Hepatocyte (in vitro differentiated cells): ENCODE data around the gene PPM1F. TPM values are rescaled to one million over a fixed set of nuclear protein-coding genes. Genes with fewer than 3 reads are reported as not detected.

Experiments
- DNase-seq: peaks from one replicate; pipeline ENCODE4 v3.0.0-alpha.2; 2016; ENCODE audit warnings: low spot score
- H2AFZ ChIP-seq: fragments of 200-600 bp; sonication (generic); 2 replicates; pipeline ENCODE4 v1.6.0; 2016; ENCODE audit warnings: antibody characterized with exemption, mild to moderate bottlenecking
- H3K27ac ChIP-seq: fragments of 200-600 bp; sonication (generic); 2 replicates; pipeline ENCODE4 v1.5.1; 2016; ENCODE audit warnings: mild to moderate bottlenecking
- H3K27me3 ChIP-seq: fragments of 200-600 bp; sonication (generic); 2 replicates; pipeline ENCODE4 v1.6.1; 2016
- H3K36me3 ChIP-seq: fragments of 200-600 bp; sonication (generic); replicated peaks from 2 replicates; pipeline ENCODE4 v1.5.1; 2016; ENCODE audit warnings: low read depth; ENCODE audit not compliant: insufficient read depth
- H3K4me1 ChIP-seq: fragments of 200-600 bp; sonication (generic); 2 replicates; pipeline ENCODE4 v1.5.1; 2016; ENCODE audit warnings: mild to moderate bottlenecking, moderate library complexity; ENCODE audit not compliant: insufficient read depth
- H3K4me2 ChIP-seq: fragments of 200-600 bp; sonication (generic); 2 replicates; pipeline ENCODE4 v1.6.0; 2016
- H3K4me3 ChIP-seq: fragments of 200-600 bp; sonication (generic); 2 replicates; pipeline ENCODE4 v1.5.1; 2016; ENCODE audit warnings: mild to moderate bottlenecking
- H3K79me2 ChIP-seq: fragments of 200-600 bp; sonication (generic); 2 replicates; pipeline ENCODE4 v1.6.0; 2017; ENCODE audit warnings: mild to moderate bottlenecking
- H3K9me2 ChIP-seq: fragments of 200-600 bp; sonication (generic); replicated peaks from 2 replicates; pipeline ENCODE4 v1.6.0; 2017; ENCODE audit warnings: mild to moderate bottlenecking; ENCODE audit not compliant: insufficient read depth
- H3K9me3 ChIP-seq: fragments of 200-600 bp; sonication (generic); 2 replicates; pipeline ENCODE4 v1.5.1; 2016; ENCODE audit warnings: low read depth, mild to moderate bottlenecking
- H4K20me1 ChIP-seq: fragments of 200-600 bp; sonication (generic); 2 replicates; pipeline ENCODE4 v1.6.0; 2016; ENCODE audit warnings: mild to moderate bottlenecking; ENCODE audit not compliant: insufficient read depth, poor library complexity, severe bottlenecking
- CTCF ChIP-seq: fragments of 200-600 bp; sonication (generic); IDR thresholded peaks from 2 replicates; pipeline ENCODE4 v1.5.1; 2016; ENCODE audit warnings: antibody characterized with exemption, mild to moderate bottlenecking; ENCODE audit not compliant: poor library complexity
- EZH2 ChIP-seq: fragments of 200-600 bp; sonication (generic); IDR thresholded peaks from 2 replicates; pipeline ENCODE4 v1.6.1; 2016; ENCODE audit warnings: antibody characterized with exemption, mild to moderate bottlenecking, borderline replicate concordance
- EZH2phosphoT487 ChIP-seq: fragments of 200-600 bp; sonication (generic); IDR thresholded peaks from one replicate; pipeline ENCODE4 v1.6.1; 2018; ENCODE audit warnings: antibody characterized with exemption, mild to moderate bottlenecking, low read depth, moderate library complexity; ENCODE audit not compliant: unreplicated experiment, severe bottlenecking
- WGBS: methylation state at CpG from one replicate; pipeline ENCODE4 v1.1.6; 2016; ENCODE audit warnings: low lambda C conversion rate; ENCODE audit errors: missing lambda C conversion rate; 5-methylcytosine and 5-hydroxymethylcytosine counted together
- polyA plus RNA-seq: library from polyadenylated mRNA; unstranded; fragments of >200 nt; fragmentation: Nextera tagmentation; extraction: Ambion mirVana; gene quantifications from 2 replicates; pipeline ENCODE4 v1.2.1, GENCODE V29; 2016
- total RNA-seq: library from RNA; depleted of rRNA; stranded (reverse); fragments of >200 nt; gene quantifications from 2 replicates; pipeline ENCODE4 v1.2.3, GENCODE V29; 2014

The PPM1F gene
- total and polyA plus RNA-seq, 2 experiments from 2014 or later = 16.1 to 17.8 TPM

- TF ChIP-seq EZH2phosphoT487 (no peak), EZH2 (no peak), CTCF (no peak)
- H3K36me3 ChIP-seq = no peaks in the 10 kb centered on the region
- 90% methylated on average over 20 of the region's 20 CpGs for WGBS
Measured at GRCh38 chr22:21919526-21920307, 32.9 kb downstream of the PPM1F start.

GRCh38 chr22:21918466-21919185 lies 34.0 kb downstream of the PPM1F start:
- WGBS = 96% methylated on average over 12 of the region's 12 CpGs
- Histone ChIP-seq H3K4me2 (no peak overlapping the region), H3K4me1 (no peaks in the 10 kb centered on the region), H4K20me1 (no peaks in the 10 kb centered on the region), H3K27me3 (no peaks in the 10 kb centered on the region), H3K9me3 (no peaks in the 10 kb centered on the region), H3K27ac (no peak overlapping the region), H3K79me2 (no peaks in the 10 kb centered on the region), H3K36me3 (no peaks in the 10 kb centered on the region), H3K9me2 (no peaks in the 10 kb centered on the region), H3K4me3 (no peak overlapping the region), H2AFZ (no peak overlapping the region)
- TF ChIP-seq EZH2phosphoT487 = no peak
- no peak for TF ChIP-seq EZH2
- no peak for TF ChIP-seq CTCF
- DNase-seq = no peak

More at GRCh38 chr22:21919526-21920307, 32.9 kb downstream of the PPM1F start:
- H4K20me1 ChIP-seq = no peaks in the 10 kb centered on the region
- H3K9me3 ChIP-seq = no peaks in the 10 kb centered on the region
- H3K27ac ChIP-seq = no peak overlapping the region
- H3K4me3 ChIP-seq = no peak overlapping the region
- no peaks in the 10 kb centered on the region for H3K4me1 ChIP-seq
- H3K4me2 ChIP-seq = no peak overlapping the region
- H3K9me2 ChIP-seq = no peaks in the 10 kb centered on the region
- H2AFZ ChIP-seq = no peak overlapping the region
- H3K27me3 ChIP-seq = no peaks in the 10 kb centered on the region
- no peaks in the 10 kb centered on the region for H3K79me2 ChIP-seq
- no peak for DNase-seq

GRCh38 chr22:21917959-21918261 lies 34.7 kb downstream of the PPM1F start:
- Histone ChIP-seq H2AFZ (no peak overlapping the region), H4K20me1 (no peaks in the 10 kb centered on the region), H3K4me3 (no peak overlapping the region), H3K9me2 (no peaks in the 10 kb centered on the region), H3K4me2 (no peak overlapping the region), H3K27ac (no peak overlapping the region), H3K27me3 (no peaks in the 10 kb centered on the region), H3K36me3 (no peaks in the 10 kb centered on the region), H3K9me3 (no peaks in the 10 kb centered on the region), H3K4me1 (no peaks in the 10 kb centered on the region), H3K79me2 (no peaks in the 10 kb centered on the region)
- WGBS = 88% methylated on average over 6 of the region's 6 CpGs
- TF ChIP-seq EZH2 = no peak
- TF ChIP-seq CTCF = no peak
- no peak for TF ChIP-seq EZH2phosphoT487
- no peak for DNase-seq
